Peyer's patch (tissue), 4 donors: Measurements from ENCODE around the gene SLC43A3. TPM values are rescaled to one million over a fixed set of nuclear protein-coding genes. Genes with fewer than 3 reads are reported as not detected.

Experiments
- DNase-seq, 3 donors: peaks; one replicate each; pipeline ENCODE4 v3.0.0-alpha.2; 2017 to 2019
- H3K27ac ChIP-seq, 4 donors: fragments of 200-600 bp; sonication (generic); one replicate each; pipeline ENCODE4 v1.5.1; 2016 to 2019
- H3K27me3 ChIP-seq, 2 donors: fragments of 200-600 bp; sonication (generic); one replicate each; pipeline ENCODE4 v1.5.1; 2019
- H3K36me3 ChIP-seq, 3 donors: fragments of 200-600 bp; sonication (generic); one replicate each; pipeline ENCODE4 v1.5.1; 2016 to 2019
- H3K4me1 ChIP-seq, 4 donors: fragments of 200-600 bp; sonication (generic); one replicate each; pipeline ENCODE4 v1.5.1; 2016 to 2019
- H3K4me3 ChIP-seq, 4 donors: fragments of 200-600 bp; sonication (generic); 1 replicate in 3 of 4; 2 replicates in 1 of 4; pipeline ENCODE4 v1.5.1; 2016 to 2019; ENCODE audit warnings: mild to moderate bottlenecking in 1 of 4
- H3K9me3 ChIP-seq, 4 donors: fragments of 200-600 bp; sonication (generic); one replicate each; pipeline ENCODE4 v1.5.1; 2016 to 2019; ENCODE audit warnings: mild to moderate bottlenecking in 1 of 4
- POLR2A ChIP-seq, 2 donors: fragments of 450-650 bp; IDR thresholded peaks; one replicate each; pipeline ENCODE4 v1.5.1; 2017; ENCODE audit warnings: antibody characterized with exemption in 2 of 2, mild to moderate bottlenecking in 2 of 2, moderate library complexity in 2 of 2
- total RNA-seq, 4 donors: library from RNA; depleted of rRNA; stranded (reverse); fragments of >200 nt; gene quantifications; one replicate each; pipeline ENCODE4 v1.1.0, GENCODE V29; 2016
- TF ChIP-seq, protein P1 (sequence below), 6 experiments: fragments of 450-650 bp in 4 of 6; fragments of 200-600 bp in 2 of 6; sonication (generic) in 1 of 6; IDR thresholded peaks; one replicate each; pipeline ENCODE4 v1.5.1; 2017 to 2019; ENCODE audit warnings: antibody characterized with exemption in 6 of 6, mild to moderate bottlenecking in 3 of 6, moderate library complexity in 1 of 6

SLC43A3 gene
- total RNA-seq, 4 donors from 2014 or later: 5.1 to 38.8 (median 17.6) TPM

GRCh38 chr11:57458410-57459163 lies 31.7 kb upstream of the SLC43A3 start:
- no peak for TF ChIP-seq POLR2A (IDR thresholded peaks at IDR 0.05)
- TF ChIP-seq, protein P1, sequence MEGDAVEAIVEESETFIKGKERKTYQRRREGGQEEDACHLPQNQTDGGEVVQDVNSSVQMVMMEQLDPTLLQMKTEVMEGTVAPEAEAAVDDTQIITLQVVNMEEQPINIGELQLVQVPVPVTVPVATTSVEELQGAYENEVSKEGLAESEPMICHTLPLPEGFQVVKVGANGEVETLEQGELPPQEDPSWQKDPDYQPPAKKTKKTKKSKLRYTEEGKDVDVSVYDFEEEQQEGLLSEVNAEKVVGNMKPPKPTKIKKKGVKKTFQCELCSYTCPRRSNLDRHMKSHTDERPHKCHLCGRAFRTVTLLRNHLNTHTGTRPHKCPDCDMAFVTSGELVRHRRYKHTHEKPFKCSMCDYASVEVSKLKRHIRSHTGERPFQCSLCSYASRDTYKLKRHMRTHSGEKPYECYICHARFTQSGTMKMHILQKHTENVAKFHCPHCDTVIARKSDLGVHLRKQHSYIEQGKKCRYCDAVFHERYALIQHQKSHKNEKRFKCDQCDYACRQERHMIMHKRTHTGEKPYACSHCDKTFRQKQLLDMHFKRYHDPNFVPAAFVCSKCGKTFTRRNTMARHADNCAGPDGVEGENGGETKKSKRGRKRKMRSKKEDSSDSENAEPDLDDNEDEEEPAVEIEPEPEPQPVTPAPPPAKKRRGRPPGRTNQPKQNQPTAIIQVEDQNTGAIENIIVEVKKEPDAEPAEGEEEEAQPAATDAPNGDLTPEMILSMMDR (IDR thresholded peaks at IDR 0.05): peak; percentile 45 to 86 (median 56)
- peak; percentile 43 to 69 (median 67) for DNase-seq
- Histone ChIP-seq H3K27me3 (peaks cover 0 to 10% of the 10 kb centered on the region in 2 donors), H3K36me3 (no peaks in the 10 kb centered on the region), H3K9me3 (no peaks in the 10 kb centered on the region), H3K4me1 (peaks cover 9 to 37% (median 28%) of the 10 kb centered on the region in 4 donors), H3K4me3 (peak overlapping the region; percentile 24 to 56 (median 46)), H3K27ac (no peak overlapping the region)

GRCh38 chr11:57458060-57458409 lies 31.1 kb upstream of the SLC43A3 start:
- H3K9me3 ChIP-seq: no peaks in the 10 kb centered on the region
- no peaks in the 10 kb centered on the region for H3K36me3 ChIP-seq
- H3K4me3 ChIP-seq: peak overlapping the region; percentile 24 to 56 (median 46)
- no peak overlapping the region for H3K27ac ChIP-seq
- no peak for TF ChIP-seq POLR2A (IDR thresholded peaks at IDR 0.05)
- TF ChIP-seq, protein P1 (IDR thresholded peaks at IDR 0.05): no peak
- peaks cover 9 to 37% (median 28%) of the 10 kb centered on the region in 4 donors for H3K4me1 ChIP-seq
- H3K27me3 ChIP-seq: peaks cover 0 to 10% of the 10 kb centered on the region in 2 donors
- DNase-seq: no peak

- H3K4me3 ChIP-seq: no peak overlapping the region
- H3K4me1 ChIP-seq: peaks cover 9 to 37% (median 28%) of the 10 kb centered on the region in 4 donors
- H3K9me3 ChIP-seq: no peaks in the 10 kb centered on the region
- peaks cover 0 to 10% of the 10 kb centered on the region in 2 donors for H3K27me3 ChIP-seq
- no peak for DNase-seq
- no peak overlapping the region for H3K27ac ChIP-seq
- no peaks in the 10 kb centered on the region for H3K36me3 ChIP-seq
- no peak for TF ChIP-seq POLR2A (IDR thresholded peaks at IDR 0.05)
- TF ChIP-seq, protein P1 (IDR thresholded peaks at IDR 0.05): no peak
Measured at GRCh38 chr11:57457643-57458023, 30.7 kb upstream of the SLC43A3 start.

DNA sequence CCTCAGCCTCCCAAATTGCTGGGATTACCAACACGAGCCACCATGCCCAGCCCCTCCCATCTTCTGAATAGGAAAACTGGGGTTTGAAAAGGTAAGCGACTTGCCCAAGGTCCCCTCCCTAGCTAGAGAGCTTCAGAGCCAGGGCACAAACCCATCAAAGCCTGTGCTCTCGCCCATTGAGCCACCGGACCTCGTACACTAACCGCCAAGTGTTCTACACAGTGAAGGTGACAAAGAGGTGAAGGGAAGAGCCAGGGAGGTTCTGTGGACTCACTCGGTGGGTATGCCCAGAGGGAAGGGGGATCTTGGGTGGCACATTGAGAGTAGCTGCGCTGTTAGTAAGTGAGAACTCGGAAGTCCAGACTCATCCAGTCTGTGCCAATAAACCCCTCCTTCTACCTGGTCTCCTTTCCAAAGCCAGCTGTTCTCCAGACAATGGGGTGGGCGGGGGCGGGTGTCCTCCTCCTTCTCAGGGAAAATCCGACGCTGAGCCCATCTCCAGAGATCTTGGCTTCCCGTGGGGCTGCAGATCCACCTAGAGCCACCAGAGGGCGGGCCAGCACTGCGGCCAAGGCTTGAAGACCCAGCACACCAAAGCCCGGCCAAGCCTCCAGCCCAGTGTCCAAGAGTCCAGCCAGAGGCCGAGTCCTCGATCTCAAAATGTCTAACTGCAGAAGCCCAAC lies 30.2 kb upstream of the SLC43A3 start:
- TF ChIP-seq POLR2A (IDR thresholded peaks at IDR 0.05): no peak
- TF ChIP-seq, protein P1 (IDR thresholded peaks at IDR 0.05): peak; percentile 83 to 99 (median 94)
- Histone ChIP-seq H3K27me3 (peaks cover 0 to 10% of the 10 kb centered on the region in 2 donors), H3K9me3 (no peaks in the 10 kb centered on the region), H3K4me3 (no peak overlapping the region), H3K36me3 (no peaks in the 10 kb centered on the region), H3K4me1 (peaks cover 9 to 37% (median 28%) of the 10 kb centered on the region in 4 donors), H3K27ac (no peak overlapping the region)
- DNase-seq: peak; percentile 77 to 94 (median 84)

DNA sequence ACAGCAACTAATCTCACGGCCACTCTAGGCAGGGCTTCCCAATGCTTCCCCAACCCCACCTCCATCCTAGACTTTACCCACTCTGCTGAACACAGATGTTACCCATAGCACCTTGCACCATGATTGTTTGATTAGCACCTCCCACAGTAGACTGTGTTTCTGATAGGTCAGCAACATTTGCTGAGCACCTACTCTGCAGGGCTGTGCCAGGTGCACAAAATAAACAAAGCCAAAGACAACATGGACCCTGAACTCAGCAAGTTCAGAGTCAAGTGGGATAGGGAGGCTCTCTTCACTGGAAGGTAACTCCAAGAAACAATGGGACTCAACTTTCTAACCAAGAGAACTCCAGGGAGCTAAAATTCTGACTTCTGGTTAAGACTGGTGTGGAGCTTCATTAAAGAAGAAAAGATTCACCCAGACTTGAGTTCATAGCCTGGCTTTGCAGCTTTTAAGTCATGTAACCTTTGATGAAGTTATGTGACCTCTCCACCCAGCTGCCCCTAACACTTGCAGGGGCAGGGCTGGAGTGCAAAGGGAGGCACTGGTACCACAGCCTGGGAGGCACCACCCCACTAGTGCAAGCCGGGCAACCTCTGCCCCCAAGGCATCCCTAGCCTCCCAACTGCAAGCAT lies 26.7 kb upstream of the SLC43A3 start:
- Histone ChIP-seq H3K4me3 (no peak overlapping the region), H3K27ac (no peak overlapping the region), H3K36me3 (no peaks in the 10 kb centered on the region), H3K27me3 (peaks cover 0 to 3% of the 10 kb centered on the region in 2 donors), H3K4me1 (peaks cover 4 to 13% (median 10%) of the 10 kb centered on the region in 4 donors), H3K9me3 (no peaks in the 10 kb centered on the region)
- no peak for TF ChIP-seq POLR2A (IDR thresholded peaks at IDR 0.05)
- TF ChIP-seq, protein P1 (IDR thresholded peaks at IDR 0.05): no peak
- DNase-seq: no peak
